ENCODE results near the gene HSPA12B. TPM values are rescaled to one million over a fixed set of nuclear protein-coding genes. Genes with fewer than 3 reads are reported as not detected.
A peak's percentile ranks its signal among the peaks of the same experiment; 100 is the strongest.

The HSPA12B gene
- polyA plus RNA-seq, 2 of the 4 experiments (the other 2 are of a cell fraction), result 0.37 to 1.2 TPM

DNA sequence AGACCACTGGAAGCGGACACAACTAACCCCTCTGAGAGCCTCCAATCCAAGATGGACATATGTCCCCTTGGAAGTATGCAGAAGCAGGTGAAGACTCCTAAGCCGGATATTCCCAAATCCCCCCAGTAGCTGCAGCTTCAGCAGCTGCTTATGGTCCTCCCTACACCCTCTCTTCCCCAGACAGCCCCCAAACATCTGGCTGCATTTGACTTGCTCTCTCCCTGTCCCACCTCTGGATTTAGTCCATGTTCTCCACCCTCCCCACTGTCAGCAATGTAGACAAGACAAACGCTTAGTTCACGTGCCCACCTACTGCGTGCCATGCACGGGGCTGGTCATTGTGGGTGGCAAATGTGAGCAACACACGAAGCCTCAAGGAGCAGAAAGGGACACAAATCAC lies 46.1 kb upstream of the HSPA12B start:
- no peak for DNase-seq (ENCODE audit: low read depth in 1 of 2, low spot score in 1 of 2)
- H3K9me3 ChIP-seq, result no peaks in the 10 kb centered on the region
- ATAC-seq, result no peak
- 81% methylated on average over 7 of the region's 7 CpGs for WGBS (ENCODE audit: missing lambda C conversion rate)
- H3K4me1 ChIP-seq, result peaks cover 8% of the 10 kb centered on the region; the same call in 2 of the 3 replicates
- no peak overlapping the region for H3K4me3 ChIP-seq
- TF ChIP-seq ESRRA (IDR thresholded peaks at IDR 0.05; ENCODE audit: borderline replicate concordance, low read length) (no peak), CHD2 (IDR thresholded peaks at IDR 0.05; ENCODE audit: low read length, partially characterized antibody) (no peak), TP53 (CRISPR knock-in tag; IDR thresholded peaks at IDR 0.05) (no peak), EHMT2 (IDR thresholded peaks at IDR 0.05; ENCODE audit: low read depth) (no peak), FOSB (CRISPR knock-in tag; IDR thresholded peaks at IDR 0.05) (no peak), HOXB5 (CRISPR knock-in tag; IDR thresholded peaks at IDR 0.05) (no peak), ZNF302 (CRISPR knock-in tag; IDR thresholded peaks at IDR 0.05) (no peak)
- TF ChIP-seq, protein P1, sequence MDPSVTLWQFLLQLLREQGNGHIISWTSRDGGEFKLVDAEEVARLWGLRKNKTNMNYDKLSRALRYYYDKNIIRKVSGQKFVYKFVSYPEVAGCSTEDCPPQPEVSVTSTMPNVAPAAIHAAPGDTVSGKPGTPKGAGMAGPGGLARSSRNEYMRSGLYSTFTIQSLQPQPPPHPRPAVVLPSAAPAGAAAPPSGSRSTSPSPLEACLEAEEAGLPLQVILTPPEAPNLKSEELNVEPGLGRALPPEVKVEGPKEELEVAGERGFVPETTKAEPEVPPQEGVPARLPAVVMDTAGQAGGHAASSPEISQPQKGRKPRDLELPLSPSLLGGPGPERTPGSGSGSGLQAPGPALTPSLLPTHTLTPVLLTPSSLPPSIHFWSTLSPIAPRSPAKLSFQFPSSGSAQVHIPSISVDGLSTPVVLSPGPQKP (IDR thresholded peaks at IDR 0.05; ENCODE audit: low read depth, low read length), result no peak
- TF ChIP-seq, protein P2, sequence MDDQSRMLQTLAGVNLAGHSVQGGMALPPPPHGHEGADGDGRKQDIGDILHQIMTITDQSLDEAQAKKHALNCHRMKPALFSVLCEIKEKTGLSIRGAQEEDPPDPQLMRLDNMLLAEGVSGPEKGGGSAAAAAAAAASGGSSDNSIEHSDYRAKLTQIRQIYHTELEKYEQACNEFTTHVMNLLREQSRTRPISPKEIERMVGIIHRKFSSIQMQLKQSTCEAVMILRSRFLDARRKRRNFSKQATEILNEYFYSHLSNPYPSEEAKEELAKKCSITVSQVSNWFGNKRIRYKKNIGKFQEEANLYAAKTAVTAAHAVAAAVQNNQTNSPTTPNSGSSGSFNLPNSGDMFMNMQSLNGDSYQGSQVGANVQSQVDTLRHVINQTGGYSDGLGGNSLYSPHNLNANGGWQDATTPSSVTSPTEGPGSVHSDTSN (IDR thresholded peaks at IDR 0.05), result no peak
- CTCF ChIA-PET, result interaction anchor here (0.6 to 61.5 kb wide), 7 partner anchors 6 to 835 kb away, joined by 3 to 2233 read pairs (median 4); partner anchors contain the start of genes ADAM33, ADISSP, HSPA12B and SIGLEC1
- FAIRE-seq, result no peak
- H3K27ac ChIP-seq, result no peak overlapping the region
- POLR2A ChIA-PET, result interaction anchor here (1.3 kb wide), 1 partner anchor 81 kb away, joined by 3 read pairs; the partner anchor contains the start of gene ADISSP
- H3K4me2 ChIP-seq, result peak overlapping the region; percentile 14; the same call in 1 of the 3 replicates

DNA sequence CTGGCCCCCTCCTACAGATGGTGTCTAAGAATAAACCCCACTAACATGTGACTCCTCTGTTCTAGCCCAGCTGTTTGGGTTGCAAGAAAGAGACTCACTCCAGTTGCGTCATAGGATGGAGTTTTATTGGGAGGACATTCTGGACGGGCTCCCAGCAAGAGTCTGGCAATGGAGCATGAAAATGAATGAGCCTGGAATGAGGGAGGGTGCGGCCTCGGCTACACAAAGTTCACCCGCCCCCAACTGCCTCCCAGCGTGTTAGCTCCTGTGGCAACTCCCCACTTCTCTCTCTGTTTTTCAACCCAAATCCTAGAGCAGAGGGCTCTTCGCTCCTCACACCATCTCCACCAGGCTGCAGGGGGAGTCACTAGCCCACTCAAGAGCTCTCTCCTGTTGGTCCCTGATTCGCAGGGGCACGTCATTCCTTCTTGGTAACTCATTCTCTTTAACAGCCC lies 45.6 kb upstream of the HSPA12B start:
- no peak for DNase-seq (ENCODE audit: low read depth in 1 of 2, low spot score in 1 of 2)

DNA sequence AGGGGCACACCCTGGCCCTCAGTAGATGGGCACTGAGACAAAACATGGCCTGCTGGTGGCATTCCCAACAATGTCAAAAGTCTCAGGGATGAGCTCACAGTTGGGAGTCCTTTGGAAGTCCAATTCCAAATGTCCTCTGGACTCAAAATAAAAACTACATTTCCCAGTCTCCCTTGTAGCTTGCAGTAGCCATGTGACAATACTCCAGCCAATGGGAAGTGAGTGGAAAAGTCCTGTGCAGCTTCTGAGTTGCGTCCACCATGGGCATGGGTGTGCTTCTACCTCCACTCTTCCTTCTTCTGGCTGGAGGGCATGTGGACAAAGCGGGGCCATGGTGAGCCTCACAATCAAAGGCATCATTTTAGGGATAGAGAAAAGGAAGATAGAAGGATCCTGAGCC lies 44.8 kb upstream of the HSPA12B start:
- POLR2A ChIA-PET, result interaction anchor here (1.3 kb wide), 1 partner anchor 80 kb away, joined by 3 read pairs; the partner anchor contains the start of gene ADISSP
- peak; percentile 67 to 69 for DNase-seq (ENCODE audit: low read depth in 1 of 2, low spot score in 1 of 2)

More for the DNA sequence above, 45.6 kb upstream of the HSPA12B start:
- TF ChIP-seq CEBPB (IDR thresholded peaks at IDR 0.05), result peak in 1 of 2 experiments; percentile 50; a peak in 2 of 4 replicates
- TF ChIP-seq, protein P3, sequence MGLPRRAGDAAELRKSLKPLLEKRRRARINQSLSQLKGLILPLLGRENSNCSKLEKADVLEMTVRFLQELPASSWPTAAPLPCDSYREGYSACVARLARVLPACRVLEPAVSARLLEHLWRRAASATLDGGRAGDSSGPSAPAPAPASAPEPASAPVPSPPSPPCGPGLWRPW (IDR thresholded peaks at IDR 0.05), result no peak
- Histone ChIP-seq H3K4me2 (peak overlapping the region; percentile 14; the same call in 1 of the 3 replicates), H3K4me3 (no peak overlapping the region), H3K9me3 (no peaks in the 10 kb centered on the region), H3K4me1 (peaks cover 8% of the 10 kb centered on the region; the same call in 2 of the 3 replicates), H3K27ac (0 out of 6 replicates have a peak overlapping the region, but pooled peaks of 1 of the 2 experiments have one; percentile 3)
- FAIRE-seq, result no peak
- ATAC-seq, result peak in 1 of 2 experiments; percentile 32; a peak in 3 of 6 replicates
- ChIA-PET POLR2A (interaction anchor here (1.3 kb wide), 1 partner anchor 81 kb away, joined by 3 read pairs; the partner anchor contains the start of gene ADISSP), CTCF (interaction anchor here (0.6 to 61.5 kb wide), 8 partner anchors 6 to 835 kb away, joined by 3 to 2233 read pairs (median 4); partner anchors contain the start of genes ADAM33, ADISSP, HSPA12B and SIGLEC1)
- WGBS (ENCODE audit: missing lambda C conversion rate), result 60% methylated on average over 9 of the region's 9 CpGs

More for the DNA sequence above, 44.8 kb upstream of the HSPA12B start:
- WGBS (ENCODE audit: missing lambda C conversion rate), result 33% methylated on average over 2 of the region's 2 CpGs
- H3K4me3 ChIP-seq, result no peak overlapping the region
- TF ChIP-seq, protein P1 (IDR thresholded peaks at IDR 0.05; ENCODE audit: low read depth, low read length), result no peak
- no peak for TF ChIP-seq MAZ (IDR thresholded peaks at IDR 0.05; ENCODE audit: borderline replicate concordance, low read depth, low read length)
- TF ChIP-seq, protein P4, sequence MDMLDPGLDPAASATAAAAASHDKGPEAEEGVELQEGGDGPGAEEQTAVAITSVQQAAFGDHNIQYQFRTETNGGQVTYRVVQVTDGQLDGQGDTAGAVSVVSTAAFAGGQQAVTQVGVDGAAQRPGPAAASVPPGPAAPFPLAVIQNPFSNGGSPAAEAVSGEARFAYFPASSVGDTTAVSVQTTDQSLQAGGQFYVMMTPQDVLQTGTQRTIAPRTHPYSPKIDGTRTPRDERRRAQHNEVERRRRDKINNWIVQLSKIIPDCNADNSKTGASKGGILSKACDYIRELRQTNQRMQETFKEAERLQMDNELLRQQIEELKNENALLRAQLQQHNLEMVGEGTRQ (IDR thresholded peaks at IDR 0.05), result peak; percentile 83
- TF ChIP-seq NPAS2 (CRISPR knock-in tag; IDR thresholded peaks at IDR 0.05; ENCODE audit: borderline replicate concordance), result no peak
- no peak for TF ChIP-seq ZC3H11A (IDR thresholded peaks at IDR 0.05)
- TF ChIP-seq HOXA7 (CRISPR knock-in tag; IDR thresholded peaks at IDR 0.05), result no peak
- TF ChIP-seq POLR2AphosphoS2 (conservative IDR thresholded peaks at IDR 0.05; ENCODE audit: low read length), result no peak
- TF ChIP-seq MAFK (IDR thresholded peaks at IDR 0.05; ENCODE audit: partially characterized antibody), result no peak
- peaks cover 8% of the 10 kb centered on the region; the same call in 2 of the 3 replicates for H3K4me1 ChIP-seq
- FAIRE-seq (peak; percentile 96), ATAC-seq (peak; percentile 62 to 87; a peak in 5 of 6 replicates)
- CTCF ChIA-PET, result interaction anchor here (0.9 to 61.5 kb wide), 8 partner anchors 7 to 167 kb away, joined by 3 to 2233 read pairs (median 5); partner anchors contain the start of genes ADAM33, ADISSP, HSPA12B and SIGLEC1
- H3K27ac ChIP-seq, result no peak overlapping the region
- no peaks in the 10 kb centered on the region for H3K9me3 ChIP-seq
- H3K4me2 ChIP-seq, result no peak overlapping the region
